Activated T-cell treated with anti-CD3 and anti-CD28 coated beads, Interleukin-2, amount 50 U/mL, for 72 hours (primary cell): ENCODE results near the gene TGIF1. TPM values are rescaled to one million over a fixed set of nuclear protein-coding genes. Genes with fewer than 3 reads are reported as not detected.
"Not testable (repeated sequence)": the region's sequence is repeated elsewhere in the genome, so short reads cannot be mapped to it uniquely, and the experiment has no call there.

Experiments used
- ATAC-seq, 2 donors: fragments of 150-1000 bp; cut with Tn5 transposase; replicated peaks in 1 of 2; 2 replicates each; pipeline ENCODE4 v1.10.0; 2021; ENCODE audit warnings: moderate library complexity in 2 of 2, mild to moderate bottlenecking in 1 of 2
- DNase-seq, 2 donors: peaks; one replicate each; pipeline ENCODE4 v3.0.0; 2021 to 2022; ENCODE audit warnings: mixed read lengths in 1 of 2
- H3K27ac Mint-ChIP-seq: one replicate; pipeline ENCODE4 v1.8.0; 2022; ENCODE audit warnings: mild to moderate bottlenecking, moderate library complexity, mixed read lengths
- H3K27me3 Mint-ChIP-seq: one replicate; pipeline ENCODE4 v1.8.0; 2022; ENCODE audit warnings: low read depth, mixed read lengths
- H3K36me3 Mint-ChIP-seq, 2 donors: one replicate each; pipeline ENCODE4 v1.8.0; 2022; ENCODE audit warnings: mixed read lengths in 2 of 2, mild to moderate bottlenecking in 1 of 2; ENCODE audit not compliant: insufficient read depth in 2 of 2
- H3K4me1 Mint-ChIP-seq: one replicate; pipeline ENCODE4 v1.8.0; 2022; ENCODE audit warnings: low read depth, mixed read lengths
- H3K4me3 Mint-ChIP-seq, 2 donors: one replicate each; pipeline ENCODE4 v1.8.0; 2022; ENCODE audit warnings: mild to moderate bottlenecking in 2 of 2, mixed read lengths in 2 of 2, moderate library complexity in 2 of 2
- H3K9me3 Mint-ChIP-seq, 2 donors: one replicate each; pipeline ENCODE4 v1.8.0; 2022; ENCODE audit warnings: mixed read lengths in 2 of 2
- total RNA-seq, 2 donors: library from RNA; stranded (reverse); gene quantifications; one replicate each; pipeline ENCODE4 v1.2.3, GENCODE V29; 2022

Gene TGIF1
- total RNA-seq, 2 donors from 2014 or later = 60.0 to 70.0 TPM

- H3K4me3 Mint-ChIP-seq = no peak overlapping the region
- ATAC-seq (no peak), DNase-seq (no peak)
- H3K27me3 Mint-ChIP-seq = no peaks in the 10 kb centered on the region
- no peak overlapping the region for H3K27ac Mint-ChIP-seq
- H3K36me3 Mint-ChIP-seq = peaks cover 3 to 8% of the 10 kb centered on the region in 2 donors
- H3K4me1 Mint-ChIP-seq = peaks cover 19% of the 10 kb centered on the region
- H3K9me3 Mint-ChIP-seq = no peaks in the 10 kb centered on the region
These were observed 16.1 kb downstream of the TGIF1 start for GRCh38 chr18:3466045-3466444.

- ATAC-seq (peak; percentile 31 to 53), DNase-seq (no peak)
- Mint-ChIP-seq H3K9me3 (no peaks in the 10 kb centered on the region), H3K27ac (no peak overlapping the region), H3K36me3 (peaks cover 3% of the 10 kb centered on the region in 2 donors), H3K4me1 (peaks cover 19% of the 10 kb centered on the region), H3K27me3 (no peaks in the 10 kb centered on the region), H3K4me3 (no peak overlapping the region)
These were observed 16.9 kb downstream of the TGIF1 start for GRCh38 chr18:3466872-3467271.

GRCh38 chr18:3468066-3468705 is 18.2 kb downstream of the TGIF1 start:
- no peak for DNase-seq
- Mint-ChIP-seq H3K9me3 (no peaks in the 10 kb centered on the region), H3K27me3 (no peaks in the 10 kb centered on the region), H3K36me3 (no peaks in the 10 kb centered on the region), H3K27ac (no peak overlapping the region), H3K4me1 (peaks cover 23% of the 10 kb centered on the region), H3K4me3 (no peak overlapping the region)
- ATAC-seq = no peak

GRCh38 chr18:3468833-3469232 is 18.9 kb downstream of the TGIF1 start:
- ATAC-seq = no peak
- Mint-ChIP-seq H3K4me1 (peaks cover 30% of the 10 kb centered on the region), H3K36me3 (no peaks in the 10 kb centered on the region), H3K4me3 (no peak overlapping the region), H3K9me3 (no peaks in the 10 kb centered on the region), H3K27ac (no peak overlapping the region), H3K27me3 (no peaks in the 10 kb centered on the region)
- no peak for DNase-seq

GRCh38 chr18:3471141-3471648 is 21.2 kb downstream of the TGIF1 start:
- no peak for DNase-seq
- H3K27ac Mint-ChIP-seq = no peak overlapping the region
- peaks cover 4 to 7% of the 10 kb centered on the region in 2 donors for H3K36me3 Mint-ChIP-seq
- no peaks in the 10 kb centered on the region for H3K27me3 Mint-ChIP-seq
- no peak for ATAC-seq
- peaks cover 0 to 3% of the 10 kb centered on the region in 2 donors for H3K9me3 Mint-ChIP-seq
- H3K4me1 Mint-ChIP-seq = peaks cover 28% of the 10 kb centered on the region
- H3K4me3 Mint-ChIP-seq = no peak overlapping the region

- H3K4me3 Mint-ChIP-seq, H3K27me3 Mint-ChIP-seq, H3K27ac Mint-ChIP-seq, ATAC-seq, DNase-seq, H3K36me3 Mint-ChIP-seq, H3K9me3 Mint-ChIP-seq: not testable (repeated sequence)
- peaks cover 24% of the 10 kb centered on the region for H3K4me1 Mint-ChIP-seq
These were observed 22.1 kb downstream of the TGIF1 start for GRCh38 chr18:3472121-3472520.

- Mint-ChIP-seq H3K9me3 (peaks cover 0 to 3% of the 10 kb centered on the region in 2 donors), H3K4me3 (peak overlapping the region; percentile 29 to 75), H3K36me3 (peaks cover 4 to 7% of the 10 kb centered on the region in 2 donors), H3K27ac (peak overlapping the region; percentile 62), H3K4me1 (peaks cover 22% of the 10 kb centered on the region), H3K27me3 (no peaks in the 10 kb centered on the region)
- DNase-seq = peak in 1 of 2 donors; percentile 18
- ATAC-seq = peak; percentile 89 to 92
These were observed 22.9 kb downstream of the TGIF1 start for GRCh38 chr18:3472681-3473544.

GRCh38 chr18:3478262-3478978 is 28.4 kb downstream of the TGIF1 start:
- Mint-ChIP-seq H3K27me3 (no peaks in the 10 kb centered on the region), H3K36me3 (peaks cover 4 to 7% of the 10 kb centered on the region in 2 donors), H3K4me3 (no peak overlapping the region), H3K27ac (no peak overlapping the region), H3K4me1 (peaks cover 11% of the 10 kb centered on the region), H3K9me3 (peaks cover 0 to 3% of the 10 kb centered on the region in 2 donors)
- DNase-seq (no peak), ATAC-seq (no peak)

- DNase-seq = no peak
- Mint-ChIP-seq H3K36me3 (peaks cover 0 to 2% of the 10 kb centered on the region in 2 donors), H3K4me3 (no peak overlapping the region), H3K4me1 (peaks cover 11% of the 10 kb centered on the region), H3K27ac (no peak overlapping the region), H3K27me3 (no peaks in the 10 kb centered on the region), H3K9me3 (no peaks in the 10 kb centered on the region)
- ATAC-seq = no peak
These were observed 30.1 kb downstream of the TGIF1 start for GRCh38 chr18:3479978-3480509.

- H3K4me1 Mint-ChIP-seq = peaks cover 16% of the 10 kb centered on the region
- no peak for ATAC-seq
- H3K27me3 Mint-ChIP-seq = no peaks in the 10 kb centered on the region
- H3K27ac Mint-ChIP-seq = no peak overlapping the region
- H3K9me3 Mint-ChIP-seq = no peaks in the 10 kb centered on the region
- DNase-seq = no peak
- no peak overlapping the region for H3K4me3 Mint-ChIP-seq
- no peaks in the 10 kb centered on the region for H3K36me3 Mint-ChIP-seq
These were observed 31.0 kb downstream of the TGIF1 start for GRCh38 chr18:3480827-3481573.

GRCh38 chr18:3481696-3482210 is 31.8 kb downstream of the TGIF1 start:
- H3K9me3 Mint-ChIP-seq = no peaks in the 10 kb centered on the region
- H3K36me3 Mint-ChIP-seq = no peaks in the 10 kb centered on the region
- H3K27me3 Mint-ChIP-seq = no peaks in the 10 kb centered on the region
- no peak overlapping the region for H3K27ac Mint-ChIP-seq
- ATAC-seq (peak; percentile 50 to 54), DNase-seq (peak; percentile 30 to 37)
- no peak overlapping the region for H3K4me3 Mint-ChIP-seq
- peaks cover 11% of the 10 kb centered on the region for H3K4me1 Mint-ChIP-seq

- Mint-ChIP-seq H3K27me3 (no peaks in the 10 kb centered on the region), H3K4me3 (no peak overlapping the region), H3K36me3 (no peaks in the 10 kb centered on the region), H3K9me3 (no peaks in the 10 kb centered on the region), H3K27ac (no peak overlapping the region), H3K4me1 (peaks cover 11% of the 10 kb centered on the region)
- no peak for DNase-seq
- no peak for ATAC-seq
These were observed 32.3 kb downstream of the TGIF1 start for GRCh38 chr18:3482258-3482657.
